Head of caudate nucleus (tissue), 42 donors: Measurements from ENCODE around the gene TUBGCP4.
A peak's percentile ranks its signal among the peaks of the same experiment; 100 is the strongest.

ENCODE experiments used
- DNase-seq, 42 donors: peaks; one replicate each; pipeline versions ENCODE4 v3.0.0 to v3.0.0-alpha.2; 2020 to 2021; ENCODE audit warnings: mixed read lengths in 7 of 42
- intact Hi-C: fragments of 100-400 bp; cut with DNase I; formaldehyde crosslinking; loops from one replicate; pipeline ENCODE4 v1.15.0; 2022

The TUBGCP4 gene

DNA sequence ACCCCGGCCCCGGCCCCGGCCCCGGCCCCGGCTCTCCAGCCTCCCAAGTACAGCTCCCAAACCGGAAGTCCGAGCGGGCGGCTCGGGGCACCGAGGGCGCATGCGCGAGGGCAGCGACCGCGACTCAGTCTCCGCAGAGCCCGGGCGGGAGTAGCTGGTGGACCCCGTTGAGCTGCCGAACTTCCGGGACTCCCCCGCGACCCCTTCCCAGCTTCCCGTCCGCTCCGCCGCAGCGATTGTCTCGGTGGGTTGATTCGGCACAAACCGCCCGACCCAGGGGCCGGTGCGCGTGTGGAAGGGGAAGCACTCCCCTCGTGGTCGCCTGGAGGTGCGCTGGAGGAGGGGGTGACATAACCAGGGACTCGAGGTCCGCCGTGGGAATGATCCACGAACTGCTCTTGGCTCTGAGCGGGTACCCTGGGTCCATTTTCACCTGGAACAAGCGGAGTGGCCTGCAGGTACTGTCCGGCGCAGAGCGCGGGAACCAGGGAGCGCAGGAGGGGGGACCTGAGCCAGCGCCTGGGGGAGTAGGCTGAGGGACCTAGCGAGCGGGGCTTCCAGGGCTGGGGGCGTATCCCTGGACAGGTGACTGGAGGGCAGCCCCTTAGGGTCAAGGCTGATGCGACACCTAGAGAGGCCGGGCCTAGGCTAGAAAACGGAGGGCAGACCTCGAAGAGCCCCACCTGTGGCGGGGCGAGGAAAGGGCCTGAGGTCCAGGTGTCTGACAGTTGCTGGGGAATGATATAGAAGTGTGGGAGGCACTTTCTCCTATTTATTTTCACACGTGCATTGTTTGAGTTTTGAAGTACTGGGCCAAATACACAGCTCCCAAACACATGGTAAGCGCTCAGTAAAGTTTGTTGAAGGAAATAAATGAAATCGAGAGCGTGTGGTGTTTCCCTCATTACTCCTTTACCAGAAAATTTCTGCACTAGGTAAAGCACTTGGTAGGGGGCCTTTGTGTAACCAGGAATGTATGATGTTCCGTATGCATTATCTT is at the start of gene TUBGCP4, which contains the start of gene ZSCAN29:
TSS of gene TUBGCP4 (plus strand) at position 127 of the 1,000 bp plus-strand sequence. CDS start at position 381, 254 bp downstream.
TSS of gene ZSCAN29 (minus strand) at position 69 of the 1,000 bp plus-strand sequence. CDS start 1,130 bp downstream, outside the sequence.
- DNase-seq, result peak; percentile 45 to 93 (median 84)
- intact Hi-C loops, result no loop called here

GRCh38 chr15:43325039-43325684 is 45.7 kb upstream of the TUBGCP4 start:
- intact Hi-C loops, result no loop called here
- DNase-seq, result no peak

- DNase-seq, result peak in 28 of 42 donors; percentile 9 to 65 (median 31)
- intact Hi-C loops, result no loop called here
These were observed 41.5 kb upstream of the TUBGCP4 start for GRCh38 chr15:43329217-43329959.

DNA sequence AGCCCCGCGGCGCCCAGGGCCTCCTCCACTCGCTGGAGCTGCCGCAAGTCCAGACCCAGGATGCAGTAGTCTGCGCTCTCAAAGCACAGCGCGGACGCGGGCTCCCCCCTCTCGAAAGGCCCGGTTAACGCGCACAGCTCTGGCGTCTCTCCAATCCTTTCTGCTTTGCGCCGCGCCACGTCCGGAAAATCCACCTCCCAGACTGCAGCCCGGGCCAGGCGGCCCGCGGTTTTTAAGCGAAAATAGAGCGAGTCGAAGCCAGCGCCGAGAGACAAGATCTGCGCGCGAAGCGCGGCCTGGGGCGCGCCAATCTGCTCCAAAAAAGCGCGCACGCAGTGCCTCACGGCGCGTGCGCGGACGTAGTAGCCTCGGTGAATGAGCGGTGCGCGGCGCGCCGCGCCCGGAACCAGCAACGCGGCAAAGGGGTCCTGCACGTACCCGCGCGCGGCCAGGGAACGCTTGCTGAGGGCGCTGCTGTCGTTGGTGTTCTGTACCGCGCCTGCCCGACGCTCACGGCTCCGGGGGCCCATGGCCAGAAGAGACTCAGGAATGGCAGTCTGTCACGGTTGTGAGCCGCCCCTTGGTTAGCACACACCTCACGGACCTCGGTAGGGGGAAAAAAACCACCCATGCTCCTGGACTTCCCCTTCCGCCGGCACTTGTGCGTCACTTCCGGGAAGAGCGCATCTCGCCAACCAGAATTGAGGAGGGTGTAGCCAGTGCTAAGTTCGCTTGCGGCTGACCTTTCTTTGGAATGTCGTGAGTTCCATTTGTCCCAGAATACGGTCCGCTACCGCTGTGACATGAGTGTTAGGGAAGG is 40.7 kb upstream of the TUBGCP4 start, which contains the start of gene LCMT2:
TSS of gene LCMT2 (minus strand) at position 614 of the 820 bp plus-strand sequence. CDS start at position 530, 84 bp downstream.
- intact Hi-C loops, result no loop called here

GRCh38 chr15:43330780-43331087 is 40.2 kb upstream of the TUBGCP4 start:
- DNase-seq, result no peak
- intact Hi-C loops, result no loop called here

More for the DNA sequence above, 40.7 kb upstream of the TUBGCP4 start, which contains the start of gene LCMT2:
- peak; percentile 86 to 97 (median 94) for DNase-seq

DNA sequence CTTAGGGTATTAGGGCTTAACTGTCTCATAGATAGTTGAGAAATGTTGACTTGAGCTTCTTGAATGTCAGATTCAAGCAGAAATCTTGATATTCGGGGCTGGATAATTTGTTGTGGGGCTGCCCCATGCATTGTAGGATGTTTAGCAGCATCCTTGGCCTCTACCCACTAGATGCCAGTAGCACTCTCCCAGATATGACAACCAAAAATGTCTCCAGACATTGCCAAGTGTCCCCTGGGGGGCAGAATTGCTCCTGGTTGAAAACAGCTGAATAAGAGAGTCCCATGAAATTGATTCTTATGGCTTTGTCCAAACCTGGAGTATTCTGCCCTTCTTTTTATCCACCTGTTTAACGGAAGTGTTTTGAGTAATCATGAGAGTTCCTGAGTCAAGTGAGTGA is 24.6 kb upstream of the TUBGCP4 start:
- intact Hi-C loops, result no loop called here
- DNase-seq, result peak in 29 of 42 donors; percentile 5 to 61 (median 32)

- intact Hi-C loops, result no loop called here
- DNase-seq, result no peak
These were observed 23.8 kb upstream of the TUBGCP4 start for GRCh38 chr15:43347114-43347513.

DNA sequence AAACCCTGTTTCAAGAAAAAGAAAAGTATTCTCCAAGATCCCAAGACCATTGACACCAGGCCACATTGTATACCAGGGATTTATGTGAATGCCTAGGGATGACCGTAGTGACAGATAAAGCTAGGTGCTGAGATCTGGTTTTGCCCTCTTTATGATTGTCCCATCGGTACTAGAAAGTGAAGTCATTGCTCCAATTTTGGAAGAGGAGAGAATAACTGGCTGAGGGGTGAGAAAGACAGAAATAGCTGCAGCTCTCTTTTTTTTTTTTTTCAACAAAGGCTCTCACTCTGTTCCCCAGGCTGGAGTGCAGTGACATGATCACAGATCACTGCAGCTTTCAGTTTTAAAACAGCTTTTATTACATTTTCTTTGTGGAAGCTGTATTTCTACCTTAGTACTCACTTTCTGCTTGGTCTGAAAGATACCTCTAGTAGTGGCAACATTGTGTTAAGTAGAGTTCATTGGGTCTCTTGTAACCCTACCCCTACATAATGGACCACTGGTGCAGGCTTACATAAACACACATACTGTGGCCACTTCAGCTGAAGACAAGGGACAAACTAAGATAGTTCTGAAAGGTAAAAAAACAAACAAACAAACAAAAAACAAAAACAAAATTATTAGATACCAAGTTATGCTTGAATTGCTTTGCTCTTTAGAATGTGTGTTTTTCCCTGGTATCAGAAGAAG is 18.1 kb upstream of the TUBGCP4 start:
- no peak for DNase-seq

GRCh38 chr15:43360821-43361220 is 10.1 kb upstream of the TUBGCP4 start:
- intact Hi-C loops, result no loop called here
- DNase-seq, result no peak

More for the DNA sequence above, 18.1 kb upstream of the TUBGCP4 start:
- intact Hi-C loops, result no loop called here

DNA sequence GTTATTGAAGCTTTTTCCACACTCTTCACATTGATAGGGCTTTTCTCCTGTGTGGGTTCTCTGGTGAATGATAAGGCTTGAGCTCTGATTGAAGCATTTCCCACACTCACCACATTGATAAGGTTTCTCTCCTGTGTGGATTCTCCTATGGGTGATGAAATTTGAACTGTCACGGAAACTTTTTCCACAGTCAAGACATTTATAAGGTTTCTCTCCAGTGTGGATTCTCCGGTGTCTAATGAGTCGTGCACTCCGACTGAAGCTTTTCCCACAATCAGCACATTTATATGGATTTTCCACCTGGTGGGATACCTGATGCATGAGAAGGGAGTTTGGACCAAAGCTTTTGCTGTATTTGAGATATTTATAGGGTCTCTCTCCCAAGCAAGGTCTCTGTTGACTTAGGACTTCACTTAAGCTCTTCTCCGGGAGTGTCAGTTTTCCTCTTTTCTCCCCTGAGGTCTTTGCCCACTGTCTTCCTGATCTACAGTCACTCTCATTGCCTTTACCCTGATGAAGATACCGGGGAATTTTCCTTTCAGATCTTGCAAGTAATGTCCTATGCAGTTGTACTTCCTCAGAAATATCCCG is 9.5 kb upstream of the TUBGCP4 start:
- no peak for DNase-seq
- intact Hi-C loops, result no loop called here

GRCh38 chr15:43370310-43370974 is 459 bp upstream of the TUBGCP4 start:
- DNase-seq, result peak in 21 of 42 donors; percentile 6 to 52 (median 15)
- intact Hi-C loops, result no loop called here

GRCh38 chr15:43376017-43376705 is 5.3 kb downstream of the TUBGCP4 start:
- peak in 11 of 42 donors; percentile 23 to 56 (median 30) for DNase-seq
- intact Hi-C loops, result no loop called here

DNA sequence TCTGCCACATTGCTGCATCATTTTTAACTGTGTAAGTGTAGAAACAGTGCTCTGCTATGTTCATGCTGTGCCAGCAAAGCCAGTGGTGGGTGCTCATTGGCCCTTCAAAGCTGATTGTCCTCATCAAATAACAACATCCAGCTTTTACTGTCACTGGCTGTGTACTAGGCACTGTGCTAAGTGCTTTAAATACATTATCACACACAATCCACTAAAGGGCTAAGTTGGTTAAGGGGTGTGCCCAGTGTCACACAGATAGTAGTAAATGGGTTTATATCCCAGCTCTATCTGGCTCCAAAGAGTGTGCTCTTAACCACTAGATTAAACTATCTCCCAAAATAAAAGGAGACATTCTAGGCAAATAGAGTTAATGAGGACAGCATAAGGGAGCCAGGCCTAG is 7.7 kb downstream of the TUBGCP4 start:
- DNase-seq, result no peak
- intact Hi-C loops, result no loop called here

DNA sequence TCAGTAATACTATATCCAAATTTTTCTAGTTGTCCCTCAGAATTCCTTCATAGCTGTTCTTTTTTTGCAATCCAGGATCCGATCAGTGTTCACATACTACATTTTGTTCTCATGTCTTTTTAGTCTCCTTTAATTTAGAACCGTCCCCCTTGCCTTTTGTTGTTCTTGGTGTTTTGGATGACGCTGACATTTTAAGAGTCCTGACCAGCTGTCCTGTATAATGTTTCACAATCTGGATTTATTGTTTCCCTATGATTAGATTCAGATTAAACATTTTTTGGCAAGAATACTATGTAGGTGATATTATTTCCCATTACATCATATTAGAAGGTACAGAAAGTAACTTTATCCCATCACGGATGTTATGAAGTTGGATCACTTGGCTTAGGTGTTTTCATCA is 11.4 kb downstream of the TUBGCP4 start:
- intact Hi-C loops, result no loop called here
- no peak for DNase-seq

DNA sequence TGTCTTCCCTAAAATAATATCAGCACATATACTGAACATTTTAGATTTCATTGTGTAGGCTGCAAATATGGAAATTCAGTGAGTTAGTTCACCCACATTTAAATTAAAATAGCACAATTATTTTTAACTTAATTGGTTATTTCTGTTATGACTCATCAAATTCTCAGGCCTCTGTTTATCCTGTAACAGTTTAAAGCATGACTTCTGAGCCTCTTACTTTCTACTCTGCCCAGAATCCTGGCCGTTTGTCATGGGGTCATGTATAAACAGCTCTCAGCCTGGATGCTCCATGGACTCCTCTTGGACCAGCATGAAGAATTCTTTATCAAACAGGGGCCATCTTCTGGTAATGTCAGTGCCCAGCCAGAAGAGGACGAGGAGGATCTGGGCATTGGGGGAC is 12.2 kb downstream of the TUBGCP4 start:
- intact Hi-C loops, result no loop called here
- no peak for DNase-seq

- intact Hi-C loops, result no loop called here
- peak in 15 of 42 donors; percentile 13 to 57 (median 31) for DNase-seq
These were observed 19.8 kb downstream of the TUBGCP4 start for GRCh38 chr15:43390723-43391122.
